ENCODE results near the gene ZBED4.

DNA sequence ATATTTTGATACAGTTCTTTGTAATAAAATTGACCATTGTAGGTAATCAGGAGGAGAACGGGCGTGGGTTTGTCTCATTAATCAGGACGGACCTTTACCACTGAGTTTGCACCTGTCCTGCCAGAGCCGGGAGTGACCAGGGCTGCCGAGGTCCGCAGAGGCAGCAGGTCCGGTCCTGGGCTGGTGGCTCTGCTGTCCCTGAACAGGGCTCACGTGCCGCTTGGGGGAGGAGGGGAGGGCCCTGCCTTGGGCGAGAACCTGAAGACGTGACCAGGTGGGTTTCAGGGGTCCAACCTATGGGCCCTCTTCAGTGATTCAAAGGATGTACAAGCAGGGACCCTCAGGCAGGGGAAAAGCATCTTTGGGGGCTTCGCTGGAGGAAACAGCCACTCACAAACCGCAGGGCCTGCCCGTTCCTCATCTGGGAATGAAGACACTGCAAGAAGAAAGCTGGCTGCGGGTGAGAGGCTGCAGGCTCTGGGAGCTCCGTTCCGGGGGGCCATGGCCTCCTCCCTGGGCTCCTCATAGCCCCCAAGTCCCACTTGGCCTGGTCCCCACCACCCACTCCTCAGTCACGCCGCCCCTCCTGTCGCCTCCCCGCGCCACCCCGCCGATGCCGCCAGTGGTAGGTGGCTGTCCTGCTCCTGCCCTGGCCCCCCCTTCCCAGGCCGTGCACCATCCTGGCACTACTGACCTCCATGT, 74.0 kb downstream of the ZBED4 start:
- TF ChIP-seq, protein P1, sequence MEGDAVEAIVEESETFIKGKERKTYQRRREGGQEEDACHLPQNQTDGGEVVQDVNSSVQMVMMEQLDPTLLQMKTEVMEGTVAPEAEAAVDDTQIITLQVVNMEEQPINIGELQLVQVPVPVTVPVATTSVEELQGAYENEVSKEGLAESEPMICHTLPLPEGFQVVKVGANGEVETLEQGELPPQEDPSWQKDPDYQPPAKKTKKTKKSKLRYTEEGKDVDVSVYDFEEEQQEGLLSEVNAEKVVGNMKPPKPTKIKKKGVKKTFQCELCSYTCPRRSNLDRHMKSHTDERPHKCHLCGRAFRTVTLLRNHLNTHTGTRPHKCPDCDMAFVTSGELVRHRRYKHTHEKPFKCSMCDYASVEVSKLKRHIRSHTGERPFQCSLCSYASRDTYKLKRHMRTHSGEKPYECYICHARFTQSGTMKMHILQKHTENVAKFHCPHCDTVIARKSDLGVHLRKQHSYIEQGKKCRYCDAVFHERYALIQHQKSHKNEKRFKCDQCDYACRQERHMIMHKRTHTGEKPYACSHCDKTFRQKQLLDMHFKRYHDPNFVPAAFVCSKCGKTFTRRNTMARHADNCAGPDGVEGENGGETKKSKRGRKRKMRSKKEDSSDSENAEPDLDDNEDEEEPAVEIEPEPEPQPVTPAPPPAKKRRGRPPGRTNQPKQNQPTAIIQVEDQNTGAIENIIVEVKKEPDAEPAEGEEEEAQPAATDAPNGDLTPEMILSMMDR (IDR thresholded peaks at IDR 0.05; ENCODE audit: insufficient read depth, low read depth, low read length), result no peak
- TF ChIP-seq EZH2 (IDR thresholded peaks at IDR 0.05; ENCODE audit: insufficient read depth, low read length), result no peak

All from astrocyte (in vitro differentiated cells and primary cell).